LNCaP clone FGC (cell line): ENCODE measurements around the gene TP53BP1.

Source experiments
- DNase-seq: peaks from one replicate; pipeline ENCODE4 v3.0.0-alpha.2; 2011; ENCODE audit warnings: low read depth
- H3K4me3 ChIP-seq: 2 replicates; pipeline ENCODE4 v1.5.1; 2011; ENCODE audit warnings: mild to moderate bottlenecking, low read depth, low read length, control low read depth
- TF ChIP-seq, protein P1 (sequence below): IDR thresholded peaks from 2 replicates; pipeline ENCODE4 v1.5.1; 2012; ENCODE audit warnings: mild to moderate bottlenecking; ENCODE audit not compliant: control insufficient read depth, insufficient read depth; ENCODE audit errors: extremely low read depth

The TP53BP1 gene

DNA sequence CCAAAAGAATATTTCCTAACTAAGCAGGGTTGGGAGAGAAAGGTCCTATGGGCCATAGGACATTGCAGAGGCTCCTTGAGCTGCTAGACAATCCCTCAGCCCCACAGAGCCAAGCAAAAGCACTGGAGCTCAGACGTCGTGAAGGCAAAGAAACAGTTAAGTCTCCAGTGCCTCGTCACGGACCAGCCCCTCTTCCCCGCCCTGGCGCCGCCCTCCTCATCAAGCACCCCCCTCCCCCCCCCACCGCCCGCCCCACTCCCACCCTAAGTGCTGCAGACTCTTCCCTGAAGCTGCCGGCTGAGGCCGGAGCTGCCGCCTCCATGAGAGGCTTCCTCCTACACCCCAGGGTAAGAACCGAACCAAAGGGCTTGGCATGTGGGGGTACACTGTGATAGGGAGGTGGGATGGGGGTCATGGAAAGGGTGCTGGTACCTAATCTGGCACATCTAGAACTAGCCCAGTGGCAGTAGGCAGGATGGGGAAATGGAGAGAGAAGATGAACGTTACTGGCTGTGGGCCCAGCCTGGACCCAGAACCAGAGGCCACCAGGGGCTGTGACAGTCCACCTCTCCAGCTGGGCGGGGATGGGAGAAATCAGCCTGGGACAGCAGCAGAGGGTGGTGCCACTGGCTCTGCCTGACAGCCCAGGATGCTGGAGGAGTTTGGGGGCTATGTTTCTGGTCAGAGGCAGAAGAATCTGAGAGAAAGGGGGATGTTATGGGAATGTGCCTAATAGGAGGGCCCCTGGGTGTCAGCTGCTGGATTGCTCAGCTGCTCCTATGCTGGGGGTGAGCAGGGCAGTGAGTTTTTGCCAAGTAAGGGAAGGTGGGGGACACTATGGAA lies 24.6 kb upstream of the TP53BP1 start, which contains the start of gene MAP1A:
MAP1A (plus strand) TSS at position 255 of the 843 bp plus-strand sequence. CDS start 3,866 bp downstream, outside the sequence.
- DNase-seq, result no peak
- TF ChIP-seq, protein P1, sequence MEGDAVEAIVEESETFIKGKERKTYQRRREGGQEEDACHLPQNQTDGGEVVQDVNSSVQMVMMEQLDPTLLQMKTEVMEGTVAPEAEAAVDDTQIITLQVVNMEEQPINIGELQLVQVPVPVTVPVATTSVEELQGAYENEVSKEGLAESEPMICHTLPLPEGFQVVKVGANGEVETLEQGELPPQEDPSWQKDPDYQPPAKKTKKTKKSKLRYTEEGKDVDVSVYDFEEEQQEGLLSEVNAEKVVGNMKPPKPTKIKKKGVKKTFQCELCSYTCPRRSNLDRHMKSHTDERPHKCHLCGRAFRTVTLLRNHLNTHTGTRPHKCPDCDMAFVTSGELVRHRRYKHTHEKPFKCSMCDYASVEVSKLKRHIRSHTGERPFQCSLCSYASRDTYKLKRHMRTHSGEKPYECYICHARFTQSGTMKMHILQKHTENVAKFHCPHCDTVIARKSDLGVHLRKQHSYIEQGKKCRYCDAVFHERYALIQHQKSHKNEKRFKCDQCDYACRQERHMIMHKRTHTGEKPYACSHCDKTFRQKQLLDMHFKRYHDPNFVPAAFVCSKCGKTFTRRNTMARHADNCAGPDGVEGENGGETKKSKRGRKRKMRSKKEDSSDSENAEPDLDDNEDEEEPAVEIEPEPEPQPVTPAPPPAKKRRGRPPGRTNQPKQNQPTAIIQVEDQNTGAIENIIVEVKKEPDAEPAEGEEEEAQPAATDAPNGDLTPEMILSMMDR, result no peak
- no peak within 1 kb of the TSS for H3K4me3 ChIP-seq

DNA sequence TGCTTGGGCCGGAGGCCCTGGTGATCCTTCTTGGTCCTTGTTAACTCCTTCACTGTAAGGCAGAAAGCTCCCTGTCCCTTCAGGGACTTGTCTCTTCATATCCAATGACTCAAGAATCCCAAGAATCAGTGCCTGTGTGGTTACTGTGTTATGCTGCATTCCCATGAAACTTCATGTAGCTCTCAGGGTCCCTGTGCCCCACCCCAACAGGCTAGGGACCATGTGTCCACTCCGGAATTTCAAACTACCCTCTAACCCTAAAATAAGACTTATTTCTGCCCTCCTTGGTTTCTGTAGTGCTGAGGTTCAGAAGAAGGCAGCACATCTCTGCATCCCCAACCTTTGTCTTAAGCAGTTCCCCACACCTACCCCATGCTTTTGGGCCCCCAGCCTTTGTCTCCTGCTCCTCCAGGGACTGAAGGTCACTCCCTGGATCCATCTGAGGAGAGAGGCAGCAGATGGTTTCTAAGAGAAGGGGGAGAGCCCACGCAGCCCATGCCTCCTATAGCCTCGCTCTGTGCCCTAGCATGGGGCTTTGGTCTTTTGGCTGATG lies 23.9 kb upstream of the TP53BP1 start:
- TF ChIP-seq, protein P1, result no peak
- no peak for DNase-seq
- no peak overlapping the region for H3K4me3 ChIP-seq

DNA sequence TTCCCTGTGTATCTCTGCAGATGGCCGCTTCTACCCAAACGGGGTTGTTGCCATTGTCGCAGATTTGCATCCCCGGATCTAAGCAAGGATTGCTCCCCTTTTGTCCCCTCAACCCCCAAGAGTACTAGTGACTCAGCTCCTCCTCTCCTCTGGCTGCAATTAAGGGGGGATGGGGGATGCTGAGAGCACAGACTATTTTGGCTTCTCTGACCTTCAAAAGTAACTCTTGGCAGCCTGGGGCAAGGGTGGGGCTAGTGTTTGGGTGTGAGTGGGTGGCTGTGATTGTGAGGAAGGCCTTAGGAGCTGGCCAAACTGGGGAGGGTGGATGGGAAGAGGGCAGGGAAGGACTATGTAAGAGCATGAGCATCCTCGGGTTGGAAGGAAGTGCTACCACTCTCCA lies 23.2 kb upstream of the TP53BP1 start:
- DNase-seq, result no peak
- TF ChIP-seq, protein P1, result no peak
- no peak overlapping the region for H3K4me3 ChIP-seq

DNA sequence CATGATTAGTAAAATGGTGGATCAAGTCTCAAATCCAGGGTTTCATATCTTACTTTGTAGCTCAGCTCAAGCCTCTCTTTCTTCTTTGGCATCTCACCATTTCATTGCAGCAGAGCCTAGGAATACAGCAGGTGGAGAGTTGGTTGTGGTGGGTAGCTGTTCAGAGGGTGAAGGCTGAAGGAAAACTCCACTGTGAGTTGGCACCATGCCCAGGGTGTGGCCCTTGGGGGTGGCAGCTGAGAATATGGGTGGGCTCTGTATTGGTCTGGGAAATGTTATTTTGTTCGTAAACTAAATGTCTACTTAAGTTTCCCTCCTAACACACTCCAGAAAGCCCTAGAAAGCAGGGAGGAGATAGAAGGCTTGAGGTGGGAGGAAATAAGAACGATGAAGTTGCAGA lies 22.8 kb upstream of the TP53BP1 start:
- H3K4me3 ChIP-seq, result no peak overlapping the region
- TF ChIP-seq, protein P1, result no peak
- DNase-seq, result no peak

DNA sequence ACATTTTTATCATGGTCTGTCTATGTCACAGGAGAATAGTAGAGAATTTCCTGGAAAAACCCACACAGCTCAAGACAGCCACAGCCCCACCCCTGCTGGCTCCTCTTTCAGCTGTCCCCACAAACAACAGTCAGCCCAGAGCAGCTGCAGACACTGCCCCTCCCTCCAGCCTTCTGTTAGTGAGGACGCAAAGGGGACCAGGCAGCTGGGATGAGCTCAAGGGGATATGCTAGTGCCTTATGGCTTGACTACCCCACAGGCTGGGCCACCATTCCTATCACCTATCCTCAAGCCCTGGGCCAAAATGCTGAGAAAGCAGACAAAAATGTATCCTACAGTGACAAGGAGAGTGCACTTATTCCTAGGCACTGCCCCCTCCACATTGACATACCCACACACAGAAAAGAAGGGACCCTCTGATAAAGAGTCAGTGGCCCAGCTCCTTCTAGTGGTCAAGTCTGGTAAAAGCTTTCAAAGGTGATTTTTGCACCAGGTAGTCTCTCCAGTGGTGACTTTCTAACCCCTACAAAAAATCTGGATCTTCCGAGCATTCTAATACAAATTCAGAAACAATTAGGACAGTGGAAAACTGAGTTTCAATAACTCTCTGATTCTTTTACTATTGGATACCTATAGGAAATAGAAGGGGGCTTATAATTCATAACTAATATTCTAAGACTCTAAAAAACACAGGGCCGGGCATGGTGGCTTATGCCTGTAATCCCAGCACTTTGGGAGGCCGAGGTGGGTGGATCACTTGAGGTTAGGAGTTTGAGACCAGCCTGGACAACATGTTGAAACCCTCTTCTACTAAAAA lies 21.5 kb upstream of the TP53BP1 start:
- TF ChIP-seq, protein P1, result peak; percentile 36
- DNase-seq, result no peak
- H3K4me3 ChIP-seq, result no peak overlapping the region

DNA sequence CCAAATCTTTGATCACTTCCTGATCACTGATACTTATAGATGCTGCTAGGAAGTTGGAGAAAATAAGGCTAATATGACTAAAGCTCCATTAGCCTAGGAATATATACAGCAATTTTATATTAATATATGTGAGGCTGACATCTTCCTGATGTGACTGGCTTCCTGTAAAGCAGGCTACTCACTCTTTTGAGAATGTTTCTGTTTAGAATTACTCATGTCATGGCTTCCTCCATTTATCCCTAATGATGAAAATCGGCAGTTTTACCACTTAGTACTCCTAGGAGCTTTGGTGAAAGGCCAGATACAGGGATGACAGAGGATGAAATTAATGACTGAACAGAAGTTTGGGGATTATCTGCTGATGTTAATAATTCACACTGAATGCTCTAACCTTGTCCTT lies 20.6 kb upstream of the TP53BP1 start:
- no peak for DNase-seq
- no peak overlapping the region for H3K4me3 ChIP-seq
- TF ChIP-seq, protein P1, result no peak
